GM15510 (cell line): ENCODE measurements around the gene GTF2F1.

Experiments
- POLR2A ChIP-seq: IDR thresholded peaks from 3 replicates; pipeline ENCODE4 v1.6.1; 2011; ENCODE audit warnings: borderline replicate concordance; ENCODE audit not compliant: insufficient read length; ENCODE audit errors: extremely low read depth

The GTF2F1 gene

GRCh38 chr19:6375411-6376010, 17.5 kb downstream of the GTF2F1 start, which contains the start of gene PSPN:
PSPN (minus strand) TSS chr19:6375933; CDS start chr19:6375849, 84 bp downstream.
- no peak for TF ChIP-seq POLR2A

- TF ChIP-seq POLR2A: no peak
Measured at GRCh38 chr19:6374711-6375410, 18.1 kb downstream of the GTF2F1 start.

- TF ChIP-seq POLR2A: no peak
Measured at GRCh38 chr19:6374161-6374709, 18.7 kb downstream of the GTF2F1 start.

GRCh38 chr19:6373813-6374108, 19.2 kb downstream of the GTF2F1 start:
- no peak for TF ChIP-seq POLR2A

GRCh38 chr19:6373096-6373812, 19.7 kb downstream of the GTF2F1 start:
- TF ChIP-seq POLR2A: no peak

- TF ChIP-seq POLR2A: no peak
Measured at GRCh38 chr19:6372594-6373095, 20.3 kb downstream of the GTF2F1 start, which contains the start of gene ALKBH7. ALKBH7 (plus strand) TSS chr19:6372794; CDS start chr19:6372821, 27 bp downstream.

- TF ChIP-seq POLR2A: no peak
Measured at GRCh38 chr19:6364353-6364752, 28.6 kb downstream of the GTF2F1 start.

- no peak for TF ChIP-seq POLR2A
Measured at GRCh38 chr19:6362351-6362801, 30.6 kb downstream of the GTF2F1 start.

- no peak for TF ChIP-seq POLR2A
Measured at GRCh38 chr19:6362027-6362350, 31.0 kb downstream of the GTF2F1 start.

- TF ChIP-seq POLR2A: no peak
Measured at GRCh38 chr19:6359568-6360341, 33.2 kb downstream of the GTF2F1 start.

GRCh38 chr19:6358003-6358402, 35.0 kb downstream of the GTF2F1 start:
- no peak for TF ChIP-seq POLR2A

- TF ChIP-seq POLR2A: no peak
Measured at GRCh38 chr19:6357174-6357573, 35.8 kb downstream of the GTF2F1 start.

GRCh38 chr19:6354098-6354674, 38.8 kb downstream of the GTF2F1 start:
- TF ChIP-seq POLR2A: no peak
